SH-SY5Y (cell line): ENCODE measurements around the gene WDR19.

Experiments
- GATA2 ChIP-seq: IDR thresholded peaks from 2 replicates; pipeline ENCODE4 v1.6.1; 2011; ENCODE audit warnings: mild to moderate bottlenecking, low read depth, low read length
- GATA3 ChIP-seq: IDR thresholded peaks from 2 replicates; pipeline ENCODE4 v1.6.1; 2011; ENCODE audit warnings: low read depth, mild to moderate bottlenecking, low read length, moderate library complexity

The WDR19 gene

GRCh38 chr4:39308611-39309010 lies 126.3 kb downstream of the WDR19 start:
- TF ChIP-seq GATA3 (no peak), GATA2 (no peak)

- TF ChIP-seq GATA3 (no peak), GATA2 (no peak)
Measured at GRCh38 chr4:39312816-39313215, 130.5 kb downstream of the WDR19 start.

GRCh38 chr4:39319676-39320075 lies 137.3 kb downstream of the WDR19 start:
- TF ChIP-seq GATA2: no peak
- TF ChIP-seq GATA3: no peak

GRCh38 chr4:39320381-39321115 lies 138.2 kb downstream of the WDR19 start:
- TF ChIP-seq GATA2 (no peak), GATA3 (no peak)

- TF ChIP-seq GATA3 (no peak), GATA2 (no peak)
Measured at GRCh38 chr4:39323821-39324220, 141.5 kb downstream of the WDR19 start.

- TF ChIP-seq GATA3: no peak
- no peak for TF ChIP-seq GATA2
Measured at GRCh38 chr4:39324446-39324845, 142.1 kb downstream of the WDR19 start.

- TF ChIP-seq GATA3 (no peak), GATA2 (no peak)
Measured at GRCh38 chr4:39324897-39325613, 142.7 kb downstream of the WDR19 start.

GRCh38 chr4:39326468-39326977 lies 144.2 kb downstream of the WDR19 start:
- TF ChIP-seq GATA3 (no peak), GATA2 (no peak)

GRCh38 chr4:39330353-39330752 lies 148.0 kb downstream of the WDR19 start:
- TF ChIP-seq GATA3 (no peak), GATA2 (no peak)

GRCh38 chr4:39331191-39331590 lies 148.9 kb downstream of the WDR19 start:
- no peak for TF ChIP-seq GATA2
- no peak for TF ChIP-seq GATA3
